Glutamatergic neuron (in vitro differentiated cells): ENCODE results near the gene NTRK1. TPM values are rescaled to one million over a fixed set of nuclear protein-coding genes. Genes with fewer than 3 reads are reported as not detected.

ENCODE experiments used
- DNase-seq: peaks from one replicate; pipeline ENCODE4 v3.0.0; 2022
- H3K27ac Mint-ChIP-seq: one replicate; pipeline ENCODE4 v1.8.0; 2020; ENCODE audit warnings: mild to moderate bottlenecking, mixed read lengths, inconsistent platforms; ENCODE audit not compliant: unreplicated experiment
- H3K27me3 Mint-ChIP-seq: one replicate; pipeline ENCODE4 v1.8.0; 2020; ENCODE audit warnings: mild to moderate bottlenecking, moderate library complexity, mixed read lengths, inconsistent platforms; ENCODE audit not compliant: unreplicated experiment
- H3K36me3 Mint-ChIP-seq: one replicate; pipeline ENCODE4 v1.8.0; 2020; ENCODE audit warnings: mild to moderate bottlenecking, mixed read lengths, inconsistent platforms; ENCODE audit not compliant: unreplicated experiment
- H3K4me1 Mint-ChIP-seq: one replicate; pipeline ENCODE4 v1.8.0; 2020; ENCODE audit warnings: mild to moderate bottlenecking, low read depth, mixed read lengths, inconsistent platforms; ENCODE audit not compliant: unreplicated experiment
- H3K4me3 Mint-ChIP-seq: one replicate; pipeline ENCODE4 v1.8.0; 2020; ENCODE audit warnings: mild to moderate bottlenecking, mixed read lengths, inconsistent platforms; ENCODE audit not compliant: unreplicated experiment
- H3K9me3 Mint-ChIP-seq: one replicate; pipeline ENCODE4 v1.8.0; 2020; ENCODE audit warnings: mild to moderate bottlenecking, moderate library complexity, mixed read lengths, inconsistent platforms; ENCODE audit not compliant: unreplicated experiment
- total RNA-seq: library from RNA; stranded (reverse); fragmentation: NEBNext Ultra II Directional; extraction: Animal tissue kit (Norgen Biotek cat#: 25700); gene quantifications from one replicate; pipeline ENCODE4 v1.2.1, GENCODE V29; 2021; ENCODE audit not compliant: unreplicated experiment
- TF ChIP-seq, protein P1 (sequence below): fragments of 200-600 bp; sonication (generic); IDR thresholded peaks from one replicate; pipeline ENCODE4 v1.5.0; 2021; ENCODE audit not compliant: partially characterized antibody, unreplicated experiment

NTRK1 gene
- total RNA-seq, 1 donor from 2014 or later, result 296 TPM

GRCh38 chr1:156864796-156865195 is 4.1 kb downstream of the NTRK1 start:
- Mint-ChIP-seq H3K4me1 (peaks cover 54% of the 10 kb centered on the region), H3K27me3 (peaks cover 16% of the 10 kb centered on the region), H3K9me3 (peaks cover 31% of the 10 kb centered on the region), H3K4me3 (peak overlapping the region; percentile 72), H3K36me3 (no peaks in the 10 kb centered on the region), H3K27ac (no peak overlapping the region)
- TF ChIP-seq, protein P1, sequence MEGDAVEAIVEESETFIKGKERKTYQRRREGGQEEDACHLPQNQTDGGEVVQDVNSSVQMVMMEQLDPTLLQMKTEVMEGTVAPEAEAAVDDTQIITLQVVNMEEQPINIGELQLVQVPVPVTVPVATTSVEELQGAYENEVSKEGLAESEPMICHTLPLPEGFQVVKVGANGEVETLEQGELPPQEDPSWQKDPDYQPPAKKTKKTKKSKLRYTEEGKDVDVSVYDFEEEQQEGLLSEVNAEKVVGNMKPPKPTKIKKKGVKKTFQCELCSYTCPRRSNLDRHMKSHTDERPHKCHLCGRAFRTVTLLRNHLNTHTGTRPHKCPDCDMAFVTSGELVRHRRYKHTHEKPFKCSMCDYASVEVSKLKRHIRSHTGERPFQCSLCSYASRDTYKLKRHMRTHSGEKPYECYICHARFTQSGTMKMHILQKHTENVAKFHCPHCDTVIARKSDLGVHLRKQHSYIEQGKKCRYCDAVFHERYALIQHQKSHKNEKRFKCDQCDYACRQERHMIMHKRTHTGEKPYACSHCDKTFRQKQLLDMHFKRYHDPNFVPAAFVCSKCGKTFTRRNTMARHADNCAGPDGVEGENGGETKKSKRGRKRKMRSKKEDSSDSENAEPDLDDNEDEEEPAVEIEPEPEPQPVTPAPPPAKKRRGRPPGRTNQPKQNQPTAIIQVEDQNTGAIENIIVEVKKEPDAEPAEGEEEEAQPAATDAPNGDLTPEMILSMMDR, result no peak
- DNase-seq, result peak; percentile 20

DNA sequence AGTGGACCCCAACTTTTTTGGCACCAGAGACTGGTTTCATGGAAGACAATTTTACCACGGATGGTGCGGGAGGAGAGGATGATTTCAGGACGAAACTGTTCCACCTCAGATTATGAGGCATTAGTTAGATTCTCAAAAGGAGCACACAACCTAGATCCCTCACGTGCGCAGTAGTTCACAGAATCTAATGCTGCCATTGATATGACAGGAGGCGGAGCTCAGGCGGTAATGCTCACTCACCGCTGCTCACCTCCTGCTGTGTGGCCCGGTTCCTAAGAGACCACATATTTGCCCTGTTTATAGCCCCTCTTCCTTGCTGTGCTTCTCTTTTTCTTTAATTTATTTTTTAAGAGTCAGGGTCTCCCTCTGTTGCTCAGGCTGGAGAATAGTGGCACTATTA is 4.6 kb downstream of the NTRK1 start:
- Mint-ChIP-seq H3K36me3 (no peaks in the 10 kb centered on the region), H3K9me3 (peaks cover 30% of the 10 kb centered on the region), H3K27me3 (peaks cover 15% of the 10 kb centered on the region), H3K27ac (peak overlapping the region; percentile 87), H3K4me1 (peaks cover 57% of the 10 kb centered on the region), H3K4me3 (peak overlapping the region; percentile 72)
- DNase-seq, result no peak
- TF ChIP-seq, protein P1, result no peak

DNA sequence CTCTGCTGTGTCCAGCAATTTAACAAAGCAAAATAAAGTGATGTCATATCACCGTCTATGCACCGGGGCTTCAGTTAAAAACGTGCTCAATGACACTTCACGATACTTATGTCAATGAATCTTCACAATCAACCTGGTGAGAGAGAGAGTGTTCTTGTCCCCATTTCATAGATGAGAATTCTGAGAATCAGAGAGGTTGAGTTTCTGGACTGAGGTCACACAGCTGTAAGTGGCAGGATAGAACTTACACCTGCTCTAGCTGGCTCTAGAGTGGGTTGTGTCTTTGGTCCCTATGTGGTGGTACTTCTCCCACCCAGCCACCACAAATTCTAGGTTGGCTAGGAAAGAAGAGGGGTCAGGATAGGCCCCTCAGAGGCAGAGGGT is 5.2 kb downstream of the NTRK1 start:
- Mint-ChIP-seq H3K27me3 (peaks cover 15% of the 10 kb centered on the region), H3K27ac (peak overlapping the region; percentile 87)

DNA sequence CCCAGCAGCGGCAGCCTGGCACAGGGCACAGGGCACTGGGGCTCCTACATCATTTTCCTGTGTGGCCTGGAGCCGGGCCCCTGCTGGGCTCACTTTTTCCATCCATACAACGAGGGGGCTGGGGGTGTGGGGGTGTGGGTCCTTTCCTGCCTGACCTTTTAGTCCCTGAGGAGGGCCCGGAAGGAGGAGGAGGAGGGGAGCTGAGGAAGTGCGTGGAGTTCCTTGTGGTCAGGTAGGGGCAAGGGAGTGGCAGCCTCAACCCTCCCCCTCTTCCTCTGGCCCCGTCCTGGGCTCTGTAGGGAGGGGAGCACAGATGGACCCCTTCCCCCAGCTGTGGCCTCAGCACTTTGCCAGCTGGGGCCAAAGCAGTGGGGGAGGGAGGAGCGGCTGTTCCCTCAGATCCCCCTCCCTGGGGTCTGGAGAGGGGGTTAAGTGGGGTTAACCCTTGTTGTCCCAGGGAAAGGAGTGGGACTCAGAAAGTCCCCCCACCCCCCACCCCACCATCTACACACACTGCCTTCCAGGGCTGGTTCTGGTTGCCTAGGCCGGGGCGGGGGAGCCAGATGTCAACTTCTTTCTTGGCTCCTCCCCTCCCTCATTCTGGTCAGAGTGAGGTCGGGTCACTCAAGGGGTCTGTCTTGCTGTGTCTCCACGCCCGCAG is 5.7 kb downstream of the NTRK1 start:
- peak overlapping the region; percentile 89 for H3K27ac Mint-ChIP-seq
- TF ChIP-seq, protein P1, result no peak
- peaks cover 29% of the 10 kb centered on the region for H3K9me3 Mint-ChIP-seq
- peak overlapping the region; percentile 76 for H3K4me3 Mint-ChIP-seq
- H3K27me3 Mint-ChIP-seq, result peaks cover 15% of the 10 kb centered on the region
- peak; percentile 53 for DNase-seq
- no peaks in the 10 kb centered on the region for H3K36me3 Mint-ChIP-seq
- peaks cover 64% of the 10 kb centered on the region for H3K4me1 Mint-ChIP-seq

More for the DNA sequence above, 5.2 kb downstream of the NTRK1 start:
- H3K9me3 Mint-ChIP-seq, result peaks cover 29% of the 10 kb centered on the region
- peak overlapping the region; percentile 72 for H3K4me3 Mint-ChIP-seq
- DNase-seq, result no peak
- TF ChIP-seq, protein P1, result no peak
- H3K4me1 Mint-ChIP-seq, result peaks cover 63% of the 10 kb centered on the region
- no peaks in the 10 kb centered on the region for H3K36me3 Mint-ChIP-seq

DNA sequence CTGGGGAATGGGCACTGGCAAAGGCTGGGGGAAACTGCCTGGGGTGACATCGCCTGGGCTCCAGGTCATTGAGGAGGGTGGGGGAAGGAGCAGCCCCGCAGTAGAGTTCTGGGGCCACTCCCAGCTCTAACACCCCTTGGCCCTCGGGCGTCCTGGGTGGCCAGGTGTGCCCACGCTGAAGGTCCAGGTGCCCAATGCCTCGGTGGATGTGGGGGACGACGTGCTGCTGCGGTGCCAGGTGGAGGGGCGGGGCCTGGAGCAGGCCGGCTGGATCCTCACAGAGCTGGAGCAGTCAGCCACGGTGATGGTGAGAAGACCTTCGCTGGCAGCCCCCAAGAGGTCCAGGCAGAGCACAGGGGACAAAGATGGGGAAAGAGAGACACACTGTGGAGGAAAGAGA is 7.7 kb downstream of the NTRK1 start:
- peaks cover 17% of the 10 kb centered on the region for H3K27me3 Mint-ChIP-seq
- peaks cover 23% of the 10 kb centered on the region for H3K9me3 Mint-ChIP-seq

More for the DNA sequence above, 7.7 kb downstream of the NTRK1 start:
- Mint-ChIP-seq H3K4me3 (peak overlapping the region; percentile 81), H3K36me3 (no peaks in the 10 kb centered on the region), H3K27ac (no peak overlapping the region), H3K4me1 (peaks cover 62% of the 10 kb centered on the region)
- DNase-seq, result no peak
- TF ChIP-seq, protein P1, result no peak
